ENCODE results near the gene TMED7.

TMED7 gene

GRCh38 chr5:115594128-115595047 is 31.4 kb downstream of the TMED7 start:
- Histone ChIP-seq H3K4me3 (ENCODE audit: low read length) (no peak overlapping the region), H3K4me1 (ENCODE audit: control insufficient read depth, insufficient read depth, low read length) (no peaks in the 10 kb centered on the region), H3K27me3 (ENCODE audit: control insufficient read depth, insufficient read depth, low read length) (no peaks in the 10 kb centered on the region), H3K36me3 (ENCODE audit: control insufficient read depth, insufficient read depth, low read length) (no peaks in the 10 kb centered on the region), H3K9ac (ENCODE audit: low read length) (no peak overlapping the region), H3K27ac (ENCODE audit: low read depth, low read length) (no peak overlapping the region)

GRCh38 chr5:115589043-115589442 is 36.8 kb downstream of the TMED7 start:
- no peaks in the 10 kb centered on the region for H3K36me3 ChIP-seq (ENCODE audit: control insufficient read depth, insufficient read depth, low read length)
- H3K27ac ChIP-seq (ENCODE audit: low read depth, low read length): no peak overlapping the region
- no peaks in the 10 kb centered on the region for H3K4me1 ChIP-seq (ENCODE audit: control insufficient read depth, insufficient read depth, low read length)
- no peak overlapping the region for H3K9ac ChIP-seq (ENCODE audit: low read length)
- no peak overlapping the region for H3K4me3 ChIP-seq (ENCODE audit: low read length)
- no peaks in the 10 kb centered on the region for H3K27me3 ChIP-seq (ENCODE audit: control insufficient read depth, insufficient read depth, low read length)

DNA sequence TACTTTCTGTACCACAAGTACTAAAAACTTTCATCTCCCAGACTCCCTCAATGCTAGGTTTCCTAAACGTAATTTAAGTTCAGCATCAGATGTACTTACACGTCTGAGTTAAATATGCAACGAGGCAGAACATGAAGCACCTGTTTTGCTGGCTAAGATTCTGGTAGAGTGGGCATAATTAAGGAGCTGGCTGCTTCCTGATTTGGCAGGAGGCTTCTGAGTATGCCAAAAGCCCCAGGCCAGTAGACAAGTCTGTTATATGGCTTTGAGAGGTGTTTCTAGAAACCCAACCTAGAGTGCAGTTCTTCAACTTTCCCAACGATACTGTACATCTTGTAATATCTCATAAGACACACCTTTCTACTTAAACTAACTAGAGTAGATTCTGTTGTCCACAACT is 37.2 kb downstream of the TMED7 start:
- no peaks in the 10 kb centered on the region for H3K27me3 ChIP-seq (ENCODE audit: control insufficient read depth, insufficient read depth, low read length)
- H3K4me1 ChIP-seq (ENCODE audit: control insufficient read depth, insufficient read depth, low read length): no peaks in the 10 kb centered on the region
- no peak overlapping the region for H3K4me3 ChIP-seq (ENCODE audit: low read length)
- H3K9ac ChIP-seq (ENCODE audit: low read length): no peak overlapping the region
- no peak overlapping the region for H3K27ac ChIP-seq (ENCODE audit: low read depth, low read length)
- H3K36me3 ChIP-seq (ENCODE audit: control insufficient read depth, insufficient read depth, low read length): no peaks in the 10 kb centered on the region

GRCh38 chr5:115586525-115587146 is 39.2 kb downstream of the TMED7 start:
- H3K4me1 ChIP-seq (ENCODE audit: control insufficient read depth, insufficient read depth, low read length): no peaks in the 10 kb centered on the region
- no peak overlapping the region for H3K9ac ChIP-seq (ENCODE audit: low read length)
- no peak overlapping the region for H3K4me3 ChIP-seq (ENCODE audit: low read length)
- no peaks in the 10 kb centered on the region for H3K27me3 ChIP-seq (ENCODE audit: control insufficient read depth, insufficient read depth, low read length)
- H3K36me3 ChIP-seq (ENCODE audit: control insufficient read depth, insufficient read depth, low read length): no peaks in the 10 kb centered on the region
- H3K27ac ChIP-seq (ENCODE audit: low read depth, low read length): no peak overlapping the region

GRCh38 chr5:115585265-115585664 is 40.6 kb downstream of the TMED7 start:
- no peak overlapping the region for H3K27ac ChIP-seq (ENCODE audit: low read depth, low read length)
- no peak overlapping the region for H3K9ac ChIP-seq (ENCODE audit: low read length)
- no peaks in the 10 kb centered on the region for H3K4me1 ChIP-seq (ENCODE audit: control insufficient read depth, insufficient read depth, low read length)
- no peaks in the 10 kb centered on the region for H3K27me3 ChIP-seq (ENCODE audit: control insufficient read depth, insufficient read depth, low read length)
- H3K4me3 ChIP-seq (ENCODE audit: low read length): no peak overlapping the region
- no peaks in the 10 kb centered on the region for H3K36me3 ChIP-seq (ENCODE audit: control insufficient read depth, insufficient read depth, low read length)

DNA sequence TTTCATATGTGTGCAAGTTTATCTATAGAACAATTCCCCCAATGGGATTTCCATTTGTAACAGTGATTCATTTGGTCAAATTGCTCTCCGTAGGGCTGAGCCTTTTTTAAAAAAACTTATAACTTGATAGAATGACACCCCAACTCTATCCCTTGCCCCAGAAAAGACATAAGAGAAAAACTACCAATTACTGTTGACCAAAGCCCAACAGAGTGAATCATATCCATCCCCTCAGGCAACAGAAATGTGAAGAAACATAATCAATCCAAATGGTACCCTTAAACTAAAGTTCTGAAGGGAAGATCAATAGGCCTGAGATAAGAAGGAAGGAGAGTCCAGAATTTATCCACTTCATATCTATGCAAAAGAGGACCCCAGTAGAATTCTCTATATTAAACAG is 41.3 kb downstream of the TMED7 start:
- no peaks in the 10 kb centered on the region for H3K4me1 ChIP-seq (ENCODE audit: control insufficient read depth, insufficient read depth, low read length)

GRCh38 chr5:115583474-115583873 is 42.4 kb downstream of the TMED7 start:
- H3K4me3 ChIP-seq (ENCODE audit: low read length): no peak overlapping the region
- no peak overlapping the region for H3K27ac ChIP-seq (ENCODE audit: low read depth, low read length)
- H3K36me3 ChIP-seq (ENCODE audit: control insufficient read depth, insufficient read depth, low read length): no peaks in the 10 kb centered on the region
- H3K4me1 ChIP-seq (ENCODE audit: control insufficient read depth, insufficient read depth, low read length): no peaks in the 10 kb centered on the region
- H3K27me3 ChIP-seq (ENCODE audit: control insufficient read depth, insufficient read depth, low read length): no peaks in the 10 kb centered on the region
- no peak overlapping the region for H3K9ac ChIP-seq (ENCODE audit: low read length)

More for the DNA sequence above, 41.3 kb downstream of the TMED7 start:
- Histone ChIP-seq H3K27ac (ENCODE audit: low read depth, low read length) (no peak overlapping the region), H3K9ac (ENCODE audit: low read length) (no peak overlapping the region), H3K36me3 (ENCODE audit: control insufficient read depth, insufficient read depth, low read length) (no peaks in the 10 kb centered on the region), H3K27me3 (ENCODE audit: control insufficient read depth, insufficient read depth, low read length) (no peaks in the 10 kb centered on the region), H3K4me3 (ENCODE audit: low read length) (no peak overlapping the region)

DNA sequence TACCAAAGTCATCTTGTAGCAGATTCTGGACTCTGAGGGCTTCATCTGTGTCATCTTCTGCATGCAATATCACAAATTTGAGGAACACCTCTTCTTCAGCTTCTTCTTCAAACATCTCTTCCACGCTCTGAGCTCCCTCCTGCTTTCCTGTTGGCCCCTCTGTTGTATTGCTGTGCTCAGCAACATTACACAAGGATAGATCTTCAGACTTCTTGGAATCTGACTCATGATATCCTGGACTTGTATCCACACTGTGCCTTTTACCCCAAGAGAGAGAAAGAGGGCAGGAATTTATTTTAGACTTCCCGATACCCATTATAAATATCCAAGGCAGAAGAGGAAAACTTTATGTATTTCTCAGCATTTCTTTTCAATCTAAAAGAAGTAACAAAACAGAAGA is 44.9 kb downstream of the TMED7 start:
- Histone ChIP-seq H3K9ac (ENCODE audit: low read length) (no peak overlapping the region), H3K27ac (ENCODE audit: low read depth, low read length) (no peak overlapping the region), H3K4me3 (ENCODE audit: low read length) (no peak overlapping the region), H3K4me1 (ENCODE audit: control insufficient read depth, insufficient read depth, low read length) (no peaks in the 10 kb centered on the region), H3K36me3 (ENCODE audit: control insufficient read depth, insufficient read depth, low read length) (no peaks in the 10 kb centered on the region), H3K27me3 (ENCODE audit: control insufficient read depth, insufficient read depth, low read length) (no peaks in the 10 kb centered on the region)

GRCh38 chr5:115579747-115580173 is 46.1 kb downstream of the TMED7 start:
- Histone ChIP-seq H3K27me3 (ENCODE audit: control insufficient read depth, insufficient read depth, low read length) (no peaks in the 10 kb centered on the region), H3K9ac (ENCODE audit: low read length) (no peak overlapping the region), H3K36me3 (ENCODE audit: control insufficient read depth, insufficient read depth, low read length) (no peaks in the 10 kb centered on the region), H3K4me3 (ENCODE audit: low read length) (no peak overlapping the region), H3K27ac (ENCODE audit: low read depth, low read length) (no peak overlapping the region), H3K4me1 (ENCODE audit: control insufficient read depth, insufficient read depth, low read length) (no peaks in the 10 kb centered on the region)

DNA sequence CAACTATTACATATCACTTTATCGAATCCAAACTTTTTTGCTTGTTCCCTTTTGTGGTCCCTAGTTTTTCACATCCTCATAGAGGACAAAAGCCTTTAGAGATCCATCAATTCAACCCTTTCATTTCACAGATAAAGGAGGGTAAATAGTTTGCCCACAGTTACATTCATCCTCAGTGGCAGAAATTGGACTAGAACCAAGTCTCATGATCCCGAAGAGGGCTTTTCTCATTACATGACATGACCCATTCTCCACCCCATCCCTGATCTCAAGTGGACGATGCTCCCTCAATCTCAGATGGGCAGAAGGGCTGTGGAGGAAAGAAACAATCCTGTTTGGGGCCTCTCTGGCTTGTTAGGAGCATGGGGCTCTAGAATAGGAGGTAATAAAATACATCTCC is 46.6 kb downstream of the TMED7 start:
- H3K4me3 ChIP-seq (ENCODE audit: low read length): no peak overlapping the region
- H3K9ac ChIP-seq (ENCODE audit: low read length): no peak overlapping the region
- H3K4me1 ChIP-seq (ENCODE audit: control insufficient read depth, insufficient read depth, low read length): no peaks in the 10 kb centered on the region
- H3K27ac ChIP-seq (ENCODE audit: low read depth, low read length): no peak overlapping the region
- no peaks in the 10 kb centered on the region for H3K36me3 ChIP-seq (ENCODE audit: control insufficient read depth, insufficient read depth, low read length)
- no peaks in the 10 kb centered on the region for H3K27me3 ChIP-seq (ENCODE audit: control insufficient read depth, insufficient read depth, low read length)

GRCh38 chr5:115578657-115579056 is 47.2 kb downstream of the TMED7 start:
- Histone ChIP-seq H3K4me1 (ENCODE audit: control insufficient read depth, insufficient read depth, low read length) (no peaks in the 10 kb centered on the region), H3K27me3 (ENCODE audit: control insufficient read depth, insufficient read depth, low read length) (no peaks in the 10 kb centered on the region), H3K27ac (ENCODE audit: low read depth, low read length) (no peak overlapping the region), H3K36me3 (ENCODE audit: control insufficient read depth, insufficient read depth, low read length) (no peaks in the 10 kb centered on the region), H3K4me3 (ENCODE audit: low read length) (no peak overlapping the region), H3K9ac (ENCODE audit: low read length) (no peak overlapping the region)

GRCh38 chr5:115577741-115578140 is 48.1 kb downstream of the TMED7 start:
- Histone ChIP-seq H3K9ac (ENCODE audit: low read length) (no peak overlapping the region), H3K27me3 (ENCODE audit: control insufficient read depth, insufficient read depth, low read length) (no peaks in the 10 kb centered on the region), H3K4me1 (ENCODE audit: control insufficient read depth, insufficient read depth, low read length) (no peaks in the 10 kb centered on the region), H3K4me3 (ENCODE audit: low read length) (no peak overlapping the region), H3K27ac (ENCODE audit: low read depth, low read length) (no peak overlapping the region), H3K36me3 (ENCODE audit: control insufficient read depth, insufficient read depth, low read length) (no peaks in the 10 kb centered on the region)

DNA sequence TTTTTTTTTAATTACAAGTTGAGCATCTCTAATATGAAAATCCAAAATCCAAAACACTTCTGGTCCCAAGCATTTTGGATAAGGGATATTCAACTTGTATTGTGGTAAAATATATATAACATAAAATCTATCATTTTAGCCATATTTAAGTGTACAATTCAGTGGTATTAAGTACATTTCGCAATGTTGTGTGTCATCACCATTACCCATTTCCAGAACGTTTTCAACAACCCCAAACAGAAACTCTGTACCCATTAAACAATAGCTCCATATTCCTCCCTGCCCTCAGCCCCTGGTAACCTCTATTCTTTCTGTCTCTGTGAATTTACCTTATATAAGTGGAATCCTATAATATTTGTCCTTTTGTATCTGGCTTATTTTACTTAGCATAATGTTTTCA is 48.5 kb downstream of the TMED7 start:
- H3K27me3 ChIP-seq (ENCODE audit: control insufficient read depth, insufficient read depth, low read length): no peaks in the 10 kb centered on the region
- H3K36me3 ChIP-seq (ENCODE audit: control insufficient read depth, insufficient read depth, low read length): no peaks in the 10 kb centered on the region
- no peak overlapping the region for H3K27ac ChIP-seq (ENCODE audit: low read depth, low read length)
- H3K4me3 ChIP-seq (ENCODE audit: low read length): no peak overlapping the region
- H3K4me1 ChIP-seq (ENCODE audit: control insufficient read depth, insufficient read depth, low read length): no peaks in the 10 kb centered on the region
- H3K9ac ChIP-seq (ENCODE audit: low read length): no peak overlapping the region
